ENCODE results near the gene CAPN12.
"Not testable (repeated sequence)": the region's sequence is repeated elsewhere in the genome, so short reads cannot be mapped to it uniquely, and the experiment has no call there.

The CAPN12 gene

GRCh38 chr19:38778733-38779132, 34.5 kb upstream of the CAPN12 start:
- Mint-ChIP-seq H3K4me3 (no peak overlapping the region), H3K27me3 (peaks cover 9% of the 10 kb centered on the region), H3K4me1 (no peaks in the 10 kb centered on the region), H3K36me3 (no peaks in the 10 kb centered on the region), H3K27ac (no peak overlapping the region), H3K9me3 (no peaks in the 10 kb centered on the region)
- ATAC-seq: no peak

- no peak for ATAC-seq
- Mint-ChIP-seq H3K36me3 (no peaks in the 10 kb centered on the region), H3K4me1 (peaks cover 3% of the 10 kb centered on the region), H3K9me3 (no peaks in the 10 kb centered on the region), H3K27me3 (peaks cover 9% of the 10 kb centered on the region), H3K27ac (no peak overlapping the region), H3K4me3 (no peak overlapping the region)
These were observed 30.1 kb upstream of the CAPN12 start for GRCh38 chr19:38774181-38774950.

- Mint-ChIP-seq H3K27ac (no peak within 1 kb of the TSS), H3K4me1 (peaks cover 6% of the 10 kb centered on the region), H3K4me3 (no peak within 1 kb of the TSS), H3K9me3 (no peaks in the 10 kb centered on the region), H3K36me3 (no peaks in the 10 kb centered on the region), H3K27me3 (peaks cover 3% of the 10 kb centered on the region)
- no peak for ATAC-seq
These were observed 29.3 kb upstream of the CAPN12 start, which contains the start of gene LGALS7 for GRCh38 chr19:38773469-38774177. Gene LGALS7 (minus strand): TSS chr19:38773517. CDS start chr19:38773492, 25 bp downstream.

GRCh38 chr19:38771569-38771968, 27.3 kb upstream of the CAPN12 start:
- H3K36me3 Mint-ChIP-seq, H3K27ac Mint-ChIP-seq, H3K4me1 Mint-ChIP-seq, H3K4me3 Mint-ChIP-seq, ATAC-seq, H3K9me3 Mint-ChIP-seq, H3K27me3 Mint-ChIP-seq: not testable (repeated sequence)

- H3K4me3 Mint-ChIP-seq, H3K36me3 Mint-ChIP-seq, H3K4me1 Mint-ChIP-seq, H3K27ac Mint-ChIP-seq, H3K27me3 Mint-ChIP-seq, H3K9me3 Mint-ChIP-seq: not testable (repeated sequence)
- ATAC-seq: peak; percentile 81
These were observed 26.6 kb upstream of the CAPN12 start for GRCh38 chr19:38770949-38771275.

- not testable (repeated sequence) for H3K36me3 Mint-ChIP-seq, H3K4me1 Mint-ChIP-seq, H3K9me3 Mint-ChIP-seq, H3K27me3 Mint-ChIP-seq
- ATAC-seq: peak; percentile 29
- H3K4me3 Mint-ChIP-seq: peak overlapping the region; percentile 72
- H3K27ac Mint-ChIP-seq: peak overlapping the region; percentile 88
These were observed 26.1 kb upstream of the CAPN12 start for GRCh38 chr19:38770228-38770948.

GRCh38 chr19:38769635-38770211, 25.4 kb upstream of the CAPN12 start:
- Mint-ChIP-seq H3K9me3 (no peaks in the 10 kb centered on the region), H3K27me3 (no peaks in the 10 kb centered on the region), H3K27ac (peak overlapping the region; percentile 88), H3K36me3 (no peaks in the 10 kb centered on the region), H3K4me1 (peaks cover 6% of the 10 kb centered on the region), H3K4me3 (peak overlapping the region; percentile 72)
- peak; percentile 91 for ATAC-seq

- H3K27ac Mint-ChIP-seq: no peak overlapping the region
- H3K27me3 Mint-ChIP-seq: no peaks in the 10 kb centered on the region
- no peak overlapping the region for H3K4me3 Mint-ChIP-seq
- H3K36me3 Mint-ChIP-seq: no peaks in the 10 kb centered on the region
- H3K9me3 Mint-ChIP-seq: no peaks in the 10 kb centered on the region
- H3K4me1 Mint-ChIP-seq: peaks cover 16% of the 10 kb centered on the region
- no peak for ATAC-seq
These were observed 22.2 kb upstream of the CAPN12 start for GRCh38 chr19:38766276-38767047.

GRCh38 chr19:38765214-38765613, 20.9 kb upstream of the CAPN12 start:
- Mint-ChIP-seq H3K4me3 (no peak overlapping the region), H3K9me3 (no peaks in the 10 kb centered on the region), H3K27ac (no peak overlapping the region), H3K27me3 (no peaks in the 10 kb centered on the region), H3K4me1 (peaks cover 21% of the 10 kb centered on the region), H3K36me3 (no peaks in the 10 kb centered on the region)
- no peak for ATAC-seq

- H3K9me3 Mint-ChIP-seq: no peaks in the 10 kb centered on the region
- ATAC-seq: no peak
- H3K27me3 Mint-ChIP-seq: no peaks in the 10 kb centered on the region
- H3K4me3 Mint-ChIP-seq: no peak overlapping the region
- H3K4me1 Mint-ChIP-seq: peaks cover 15% of the 10 kb centered on the region
- no peaks in the 10 kb centered on the region for H3K36me3 Mint-ChIP-seq
- no peak overlapping the region for H3K27ac Mint-ChIP-seq
These were observed 19.5 kb upstream of the CAPN12 start for GRCh38 chr19:38763795-38764220.

- not testable (repeated sequence) for H3K9me3 Mint-ChIP-seq, ATAC-seq, H3K27ac Mint-ChIP-seq, H3K27me3 Mint-ChIP-seq, H3K4me3 Mint-ChIP-seq, H3K36me3 Mint-ChIP-seq
- H3K4me1 Mint-ChIP-seq: peaks cover 15% of the 10 kb centered on the region
These were observed 17.7 kb upstream of the CAPN12 start for GRCh38 chr19:38761884-38762389.

GRCh38 chr19:38760805-38761517, 16.7 kb upstream of the CAPN12 start:
- not testable (repeated sequence) for H3K9me3 Mint-ChIP-seq, ATAC-seq, H3K36me3 Mint-ChIP-seq, H3K27me3 Mint-ChIP-seq, H3K4me3 Mint-ChIP-seq
- Mint-ChIP-seq H3K27ac (peak overlapping the region; percentile 39), H3K4me1 (peaks cover 15% of the 10 kb centered on the region)

GRCh38 chr19:38759590-38760003, 15.3 kb upstream of the CAPN12 start:
- Mint-ChIP-seq H3K27me3 (no peaks in the 10 kb centered on the region), H3K4me1 (peaks cover 15% of the 10 kb centered on the region), H3K36me3 (no peaks in the 10 kb centered on the region), H3K27ac (no peak overlapping the region), H3K4me3 (no peak overlapping the region), H3K9me3 (no peaks in the 10 kb centered on the region)
- ATAC-seq: no peak

GRCh38 chr19:38754196-38754595, 9.9 kb upstream of the CAPN12 start:
- H3K27me3 Mint-ChIP-seq: peaks cover 14% of the 10 kb centered on the region
- H3K36me3 Mint-ChIP-seq, H3K9me3 Mint-ChIP-seq, H3K4me1 Mint-ChIP-seq, ATAC-seq, H3K27ac Mint-ChIP-seq, H3K4me3 Mint-ChIP-seq: not testable (repeated sequence)

All from stimulated activated memory B cell treated with anti-CD40 and anti-IgM and Interleukin-4, amounts not matched to agents 10 μg/mL and 1 μg/mL and 100 μg/mL, for 72 hours (primary cell).